WTC11 (cell line): ENCODE measurements around the gene COX6A1. TPM values are rescaled to one million over a fixed set of nuclear protein-coding genes. Genes with fewer than 3 reads are reported as not detected.

Source experiments
- ATAC-seq: fragments of 200-7000 bp; cut with Tn5 transposase; 2 replicates; pipeline ENCODE4 v1.10.0; 2021; ENCODE audit warnings: mild to moderate bottlenecking, moderate library complexity
- CTCF ChIA-PET: fragments of 300-600 bp; sonication (Branson Sonifier 250); formaldehyde crosslinking; loops from one replicate; lab custom pipeline; 2021; ENCODE audit warnings: antibody characterized with exemption; lab: Charles Lee
- POLR2A ChIA-PET: fragments of 350-600 bp; sonication (Branson Sonifier 250); formaldehyde crosslinking; loops from one replicate; lab custom pipeline; 2021; ENCODE audit warnings: antibody characterized with exemption; lab: Charles Lee
- DNase-seq: peaks from one replicate; pipeline ENCODE4 v3.0.0; 2021; ENCODE audit warnings: low spot score
- H3K27ac Mint-ChIP-seq: 2 replicates; pipeline ENCODE4 v1.8.0; 2021; ENCODE audit warnings: mixed read lengths
- H3K27me3 Mint-ChIP-seq: 2 replicates; pipeline ENCODE4 v1.8.0; 2021; ENCODE audit warnings: low read depth, mild to moderate bottlenecking, moderate library complexity, mixed read lengths
- H3K36me3 Mint-ChIP-seq: 2 replicates; pipeline ENCODE4 v1.8.0; 2021; ENCODE audit warnings: mixed read lengths
- H3K4me1 Mint-ChIP-seq: 2 replicates; pipeline ENCODE4 v1.8.0; 2022; ENCODE audit warnings: mixed read lengths
- H3K4me3 Mint-ChIP-seq: 2 replicates; pipeline ENCODE4 v1.8.0; 2021; ENCODE audit warnings: mild to moderate bottlenecking, moderate library complexity, mixed read lengths
- H3K9me3 Mint-ChIP-seq: 2 replicates; pipeline ENCODE4 v1.8.0; 2021; ENCODE audit warnings: mixed read lengths
- ATF3 ChIP-seq: sonication (generic); formaldehyde crosslinking; conservative IDR thresholded peaks from 2 replicates; pipeline ENCODE4 v1.8.1; 2022; ENCODE audit warnings: mild to moderate bottlenecking, missing genetic modification reagents
- CREB1 ChIP-seq: sonication (generic); formaldehyde crosslinking; IDR thresholded peaks from 2 replicates; pipeline ENCODE4 v1.8.0; 2023; ENCODE audit warnings: mild to moderate bottlenecking, missing genetic modification reagents
- CREM ChIP-seq: sonication (generic); formaldehyde crosslinking; IDR thresholded peaks from 2 replicates; pipeline ENCODE4 v1.8.1; 2022; ENCODE audit warnings: mild to moderate bottlenecking, missing genetic modification reagents, moderate library complexity
- ELF4 ChIP-seq: sonication (generic); formaldehyde crosslinking; IDR thresholded peaks from 2 replicates; pipeline ENCODE4 v1.8.1; 2022; ENCODE audit warnings: low read depth, mild to moderate bottlenecking, moderate library complexity, missing genetic modification reagents
- EMX1 ChIP-seq: fragments of 250-450 bp; sonication (Bioruptor Pico); IDR thresholded peaks from 2 replicates; pipeline ENCODE4 v1.8.0; 2021; ENCODE audit warnings: mild to moderate bottlenecking
- JUN ChIP-seq: sonication (generic); formaldehyde crosslinking; IDR thresholded peaks from 2 replicates; pipeline ENCODE4 v1.8.0; 2023; ENCODE audit warnings: mild to moderate bottlenecking, missing genetic modification reagents
- KAT7 ChIP-seq: sonication (generic); formaldehyde crosslinking; IDR thresholded peaks from 2 replicates; pipeline ENCODE4 v1.8.1; 2023; ENCODE audit warnings: missing genetic modification reagents, mild to moderate bottlenecking, borderline replicate concordance
- MYBL2 ChIP-seq: sonication (generic); formaldehyde crosslinking; IDR thresholded peaks from 2 replicates; pipeline ENCODE4 v1.8.1; 2023; ENCODE audit warnings: mild to moderate bottlenecking, moderate library complexity, missing genetic modification reagents
- OVOL2 ChIP-seq: fragments of 250-450 bp; sonication (Bioruptor Pico); IDR thresholded peaks from 2 replicates; pipeline ENCODE4 v1.9.0; 2021; ENCODE audit warnings: mild to moderate bottlenecking, borderline replicate concordance
- ZNF396 ChIP-seq: fragments of 250-450 bp; sonication (Bioruptor Pico); IDR thresholded peaks from 2 replicates; pipeline ENCODE4 v1.8.0; 2021; ENCODE audit warnings: mild to moderate bottlenecking, moderate library complexity, borderline replicate concordance
- ZNF416 ChIP-seq: fragments of 250-450 bp; sonication (Bioruptor Pico); IDR thresholded peaks from 2 replicates; pipeline ENCODE4 v1.9.0; 2021; ENCODE audit warnings: mild to moderate bottlenecking, inconsistent platforms
- total RNA-seq: library from RNA; stranded (reverse); gene quantifications from 3 replicates; pipeline ENCODE4 v1.2.3, GENCODE V29; 2021
- TF ChIP-seq, protein P1 (sequence below): sonication (generic); formaldehyde crosslinking; IDR thresholded peaks from 2 replicates; pipeline ENCODE4 v1.8.1; 2023; ENCODE audit warnings: mild to moderate bottlenecking, missing genetic modification reagents, borderline replicate concordance
- TF ChIP-seq, protein P2 (sequence below): fragments of 250-450 bp; sonication (Bioruptor Pico); conservative IDR thresholded peaks from 2 replicates; pipeline ENCODE4 v1.9.0; 2021; ENCODE audit warnings: mild to moderate bottlenecking
- TF ChIP-seq, protein P3 (sequence below): fragments of 250-450 bp; sonication (Bioruptor Pico); IDR thresholded peaks from 2 replicates; pipeline ENCODE4 v1.9.0; 2021; ENCODE audit warnings: mild to moderate bottlenecking, borderline replicate concordance

The COX6A1 gene
- total RNA-seq, 1 experiment from 2014 or later = 573 TPM

GRCh38 chr12:120475643-120476042, 37.7 kb downstream of the COX6A1 start (continued):
- TF ChIP-seq CREM (CRISPR knock-in tag) = no peak
- TF ChIP-seq ATF3 = no peak
- no peak for TF ChIP-seq EMX1 (CRISPR knock-in tag)
- no peak for TF ChIP-seq ZNF416
- no peak for TF ChIP-seq KAT7 (CRISPR knock-in tag)
- TF ChIP-seq, protein P1, sequence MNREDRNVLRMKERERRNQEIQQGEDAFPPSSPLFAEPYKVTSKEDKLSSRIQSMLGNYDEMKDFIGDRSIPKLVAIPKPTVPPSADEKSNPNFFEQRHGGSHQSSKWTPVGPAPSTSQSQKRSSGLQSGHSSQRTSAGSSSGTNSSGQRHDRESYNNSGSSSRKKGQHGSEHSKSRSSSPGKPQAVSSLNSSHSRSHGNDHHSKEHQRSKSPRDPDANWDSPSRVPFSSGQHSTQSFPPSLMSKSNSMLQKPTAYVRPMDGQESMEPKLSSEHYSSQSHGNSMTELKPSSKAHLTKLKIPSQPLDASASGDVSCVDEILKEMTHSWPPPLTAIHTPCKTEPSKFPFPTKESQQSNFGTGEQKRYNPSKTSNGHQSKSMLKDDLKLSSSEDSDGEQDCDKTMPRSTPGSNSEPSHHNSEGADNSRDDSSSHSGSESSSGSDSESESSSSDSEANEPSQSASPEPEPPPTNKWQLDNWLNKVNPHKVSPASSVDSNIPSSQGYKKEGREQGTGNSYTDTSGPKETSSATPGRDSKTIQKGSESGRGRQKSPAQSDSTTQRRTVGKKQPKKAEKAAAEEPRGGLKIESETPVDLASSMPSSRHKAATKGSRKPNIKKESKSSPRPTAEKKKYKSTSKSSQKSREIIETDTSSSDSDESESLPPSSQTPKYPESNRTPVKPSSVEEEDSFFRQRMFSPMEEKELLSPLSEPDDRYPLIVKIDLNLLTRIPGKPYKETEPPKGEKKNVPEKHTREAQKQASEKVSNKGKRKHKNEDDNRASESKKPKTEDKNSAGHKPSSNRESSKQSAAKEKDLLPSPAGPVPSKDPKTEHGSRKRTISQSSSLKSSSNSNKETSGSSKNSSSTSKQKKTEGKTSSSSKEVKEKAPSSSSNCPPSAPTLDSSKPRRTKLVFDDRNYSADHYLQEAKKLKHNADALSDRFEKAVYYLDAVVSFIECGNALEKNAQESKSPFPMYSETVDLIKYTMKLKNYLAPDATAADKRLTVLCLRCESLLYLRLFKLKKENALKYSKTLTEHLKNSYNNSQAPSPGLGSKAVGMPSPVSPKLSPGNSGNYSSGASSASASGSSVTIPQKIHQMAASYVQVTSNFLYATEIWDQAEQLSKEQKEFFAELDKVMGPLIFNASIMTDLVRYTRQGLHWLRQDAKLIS = no peak
- no peak for TF ChIP-seq ELF4 (CRISPR knock-in tag)
- TF ChIP-seq, all 79 proteins: peak for 0

DNA sequence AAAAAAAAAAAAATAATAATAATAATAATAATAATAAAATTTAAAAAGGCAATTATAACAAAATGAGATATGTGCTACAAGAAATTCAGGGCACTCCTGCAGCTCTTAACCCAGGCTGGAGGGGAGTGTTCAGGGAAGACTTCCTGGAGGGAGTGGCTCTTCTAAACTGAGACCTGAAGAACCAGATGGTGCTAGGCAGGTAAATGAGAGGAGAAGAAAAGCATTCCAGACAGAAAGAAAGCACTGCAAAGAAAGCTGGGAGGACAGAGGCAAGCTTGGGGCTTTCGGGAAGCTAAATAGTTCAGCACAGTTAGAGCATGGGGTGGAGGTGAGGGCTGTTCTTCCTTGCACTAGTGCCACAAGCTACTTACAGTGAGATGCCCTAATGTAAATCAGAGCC, 41.5 kb downstream of the COX6A1 start:
- CTCF ChIA-PET = interaction anchor here (0.7 to 1.1 kb wide), 3 partner anchors 10 to 165 kb away, joined by 3 to 5 read pairs (median 3); partner anchors contain the start of genes DYNLL1 and SRSF9
- POLR2A ChIA-PET = interaction anchor here (1.0 to 1.5 kb wide), 2 partner anchors 16 to 49 kb away, joined by 3 to 9 read pairs; partner anchors contain the start of gene DYNLL1
- no peaks in the 10 kb centered on the region for H3K36me3 Mint-ChIP-seq
- DNase-seq = no peak
- peak overlapping the region; percentile 55; the same call in 1 of the 2 replicates for H3K27ac Mint-ChIP-seq
- H3K4me3 Mint-ChIP-seq = no peak overlapping the region
- no peaks in the 10 kb centered on the region for H3K9me3 Mint-ChIP-seq
- TF ChIP-seq MYBL2 (CRISPR knock-in tag) = no peak
- no peak for TF ChIP-seq CREB1 (CRISPR knock-in tag)
- TF ChIP-seq ZNF396 (CRISPR knock-in tag) = no peak
- TF ChIP-seq, protein P2, sequence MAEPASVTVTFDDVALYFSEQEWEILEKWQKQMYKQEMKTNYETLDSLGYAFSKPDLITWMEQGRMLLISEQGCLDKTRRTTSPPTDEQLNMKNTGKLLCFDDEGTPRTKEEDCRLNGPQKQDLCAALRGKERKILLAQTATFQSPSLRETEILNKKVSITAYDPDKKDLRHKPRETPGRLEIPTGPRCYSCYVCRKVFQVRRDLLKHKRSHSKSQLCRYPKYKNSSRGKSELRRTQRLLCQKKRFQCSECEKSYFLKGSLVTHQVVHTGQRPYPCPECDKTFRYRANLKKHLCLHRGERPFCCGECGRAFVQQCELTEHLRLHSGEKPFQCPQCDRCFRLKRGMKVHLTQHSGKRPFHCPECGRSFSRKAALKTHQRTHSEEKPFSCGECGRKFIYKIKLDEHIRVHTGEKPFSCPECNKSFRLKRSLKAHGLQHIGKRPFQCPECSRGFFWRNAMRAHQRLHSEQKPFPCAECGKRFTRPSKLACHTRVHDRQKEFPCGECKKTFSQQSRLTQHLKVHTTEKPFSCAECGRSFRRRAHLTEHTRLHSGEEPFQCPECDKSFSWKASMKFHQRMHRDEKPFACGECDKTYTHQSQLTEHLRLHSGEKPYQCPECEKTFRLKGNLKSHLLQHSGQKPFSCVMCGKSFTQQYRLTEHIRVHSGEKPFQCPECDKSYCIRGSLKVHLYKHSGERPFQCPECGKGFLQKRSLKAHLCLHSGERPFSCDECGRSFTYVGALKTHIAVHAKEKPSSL (CRISPR knock-in tag) = no peak
- no peak for TF ChIP-seq OVOL2 (CRISPR knock-in tag)
- no peak for TF ChIP-seq JUN
- TF ChIP-seq, protein P3, sequence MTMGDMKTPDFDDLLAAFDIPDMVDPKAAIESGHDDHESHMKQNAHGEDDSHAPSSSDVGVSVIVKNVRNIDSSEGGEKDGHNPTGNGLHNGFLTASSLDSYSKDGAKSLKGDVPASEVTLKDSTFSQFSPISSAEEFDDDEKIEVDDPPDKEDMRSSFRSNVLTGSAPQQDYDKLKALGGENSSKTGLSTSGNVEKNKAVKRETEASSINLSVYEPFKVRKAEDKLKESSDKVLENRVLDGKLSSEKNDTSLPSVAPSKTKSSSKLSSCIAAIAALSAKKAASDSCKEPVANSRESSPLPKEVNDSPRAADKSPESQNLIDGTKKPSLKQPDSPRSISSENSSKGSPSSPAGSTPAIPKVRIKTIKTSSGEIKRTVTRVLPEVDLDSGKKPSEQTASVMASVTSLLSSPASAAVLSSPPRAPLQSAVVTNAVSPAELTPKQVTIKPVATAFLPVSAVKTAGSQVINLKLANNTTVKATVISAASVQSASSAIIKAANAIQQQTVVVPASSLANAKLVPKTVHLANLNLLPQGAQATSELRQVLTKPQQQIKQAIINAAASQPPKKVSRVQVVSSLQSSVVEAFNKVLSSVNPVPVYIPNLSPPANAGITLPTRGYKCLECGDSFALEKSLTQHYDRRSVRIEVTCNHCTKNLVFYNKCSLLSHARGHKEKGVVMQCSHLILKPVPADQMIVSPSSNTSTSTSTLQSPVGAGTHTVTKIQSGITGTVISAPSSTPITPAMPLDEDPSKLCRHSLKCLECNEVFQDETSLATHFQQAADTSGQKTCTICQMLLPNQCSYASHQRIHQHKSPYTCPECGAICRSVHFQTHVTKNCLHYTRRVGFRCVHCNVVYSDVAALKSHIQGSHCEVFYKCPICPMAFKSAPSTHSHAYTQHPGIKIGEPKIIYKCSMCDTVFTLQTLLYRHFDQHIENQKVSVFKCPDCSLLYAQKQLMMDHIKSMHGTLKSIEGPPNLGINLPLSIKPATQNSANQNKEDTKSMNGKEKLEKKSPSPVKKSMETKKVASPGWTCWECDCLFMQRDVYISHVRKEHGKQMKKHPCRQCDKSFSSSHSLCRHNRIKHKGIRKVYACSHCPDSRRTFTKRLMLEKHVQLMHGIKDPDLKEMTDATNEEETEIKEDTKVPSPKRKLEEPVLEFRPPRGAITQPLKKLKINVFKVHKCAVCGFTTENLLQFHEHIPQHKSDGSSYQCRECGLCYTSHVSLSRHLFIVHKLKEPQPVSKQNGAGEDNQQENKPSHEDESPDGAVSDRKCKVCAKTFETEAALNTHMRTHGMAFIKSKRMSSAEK (CRISPR knock-in tag) = no peak
- H3K4me1 Mint-ChIP-seq = peaks cover 10% of the 10 kb centered on the region
- ATAC-seq = peak; percentile 62
- H3K27me3 Mint-ChIP-seq = no peaks in the 10 kb centered on the region
